Right ventricle myocardium inferior (tissue), 1 donor: ENCODE results near the gene TEX14. TPM values are rescaled to one million over a fixed set of nuclear protein-coding genes. Genes with fewer than 3 reads are reported as not detected.

Experiments used
- ATAC-seq: fragments of 200-7000 bp; cut with Tn5 transposase; one replicate; pipeline ENCODE4 v1.9.1; 2020; ENCODE audit warnings: mild to moderate bottlenecking, moderate library complexity
- DNase-seq: peaks from one replicate; pipeline ENCODE4 v3.0.0; 2021; ENCODE audit errors: missing footprints
- intact Hi-C: fragments of 100-400 bp; cut with DNase I; formaldehyde crosslinking; loops from one replicate; pipeline ENCODE4 v1.11.0; 2022
- total RNA-seq: library from RNA; stranded (reverse); fragmentation: NEBNext Ultra II Directional; extraction: Animal tissue kit (Norgen Biotek cat#: 25700); gene quantifications from one replicate; pipeline ENCODE4 v1.2.1, GENCODE V29; 2021
- donor health status: DM: no; HTN: yes; CAD: no; lungs with severe emphysema.

TEX14 gene
- total RNA-seq, 1 donor from 2014 or later = 0.30 TPM

DNA sequence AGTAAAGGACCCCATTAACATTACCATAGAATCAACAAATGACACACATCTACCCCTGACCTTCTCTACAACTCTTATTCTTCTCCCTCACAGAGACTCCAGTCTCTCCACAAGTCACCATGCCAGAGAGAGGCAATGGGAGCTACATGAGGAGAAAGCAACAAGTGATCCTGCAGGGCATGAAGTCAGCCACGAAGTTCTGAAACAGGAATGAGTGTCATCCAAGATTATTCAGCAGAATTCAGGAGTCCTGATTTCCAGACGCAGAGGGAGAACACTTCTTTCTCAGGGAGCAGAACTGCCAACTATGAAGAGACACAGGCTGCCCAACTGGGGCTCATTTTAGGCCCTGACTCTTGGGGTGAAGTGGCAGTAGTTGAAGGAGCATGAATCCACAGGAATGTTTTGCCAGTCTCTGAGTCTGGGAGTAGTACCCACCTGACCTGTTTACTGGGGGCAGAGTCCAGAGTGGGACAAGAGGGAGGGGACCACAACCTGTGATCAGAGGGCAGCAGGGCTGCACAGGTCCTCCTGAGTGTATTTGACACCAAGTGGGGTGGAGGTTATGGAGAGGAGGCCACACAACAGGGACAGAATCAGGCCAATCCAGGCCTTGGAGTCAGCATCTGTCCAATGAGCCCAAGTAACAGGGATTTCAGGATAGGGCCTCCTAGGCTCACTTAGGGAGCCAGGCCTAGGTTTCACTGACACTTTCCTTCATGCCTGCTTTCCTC lies 175.0 kb downstream of the TEX14 start:
- ATAC-seq = no peak
- intact Hi-C loops = loop anchor here (5.0 to 10.0 kb wide), 3 partner anchors 60 to 640 kb away; partner anchors contain the start of genes PRR11, SKA2 and TRIM37
- no peak for DNase-seq

DNA sequence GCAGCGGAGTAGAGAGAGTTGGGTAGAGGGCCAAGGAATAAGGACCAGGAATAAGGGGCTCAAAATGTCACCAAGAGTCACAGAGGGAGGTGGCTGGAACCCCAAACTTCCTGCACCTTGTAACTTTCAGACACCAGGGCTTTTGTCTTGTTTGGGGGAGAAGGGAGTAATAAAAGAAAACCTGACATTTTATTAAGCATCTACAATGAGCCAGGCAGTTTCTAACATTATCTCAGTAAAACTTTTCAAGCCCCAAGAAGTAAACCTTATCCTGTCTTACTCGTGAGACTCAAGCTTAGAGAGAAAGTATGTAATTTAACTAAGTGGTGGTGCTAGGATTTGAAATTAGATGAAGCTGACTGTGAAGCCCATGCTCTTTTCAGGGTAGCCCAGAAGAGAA lies 176.6 kb downstream of the TEX14 start:
- intact Hi-C loops = loop anchor here (5.0 to 10.0 kb wide), 3 partner anchors 62 to 642 kb away; partner anchors contain the start of genes PRR11, SKA2 and TRIM37
- ATAC-seq = no peak
- no peak for DNase-seq

DNA sequence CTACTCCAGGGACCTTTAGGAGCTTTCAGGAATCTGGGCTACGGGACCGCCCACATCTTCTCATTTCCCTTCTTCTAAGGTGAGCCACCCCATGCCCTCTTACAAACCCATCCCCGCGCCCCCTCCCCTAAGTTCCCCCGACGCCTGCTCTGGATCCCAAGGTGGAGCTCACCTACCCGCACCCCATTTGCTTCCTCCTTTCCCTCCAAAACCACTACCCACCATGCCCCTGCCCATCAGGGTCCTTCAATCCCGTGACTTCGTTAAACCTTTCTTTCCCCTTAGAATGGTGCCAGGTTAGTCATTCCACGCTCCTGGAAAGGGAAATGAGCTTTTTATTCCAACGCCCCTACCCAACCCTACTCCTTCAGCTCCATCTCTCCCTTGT lies 177.1 kb downstream of the TEX14 start:
- intact Hi-C loops = loop anchor here (5.0 to 10.0 kb wide), 3 partner anchors 63 to 643 kb away; partner anchors contain the start of genes PRR11, SKA2 and TRIM37
- ATAC-seq (no peak), DNase-seq (no peak)

DNA sequence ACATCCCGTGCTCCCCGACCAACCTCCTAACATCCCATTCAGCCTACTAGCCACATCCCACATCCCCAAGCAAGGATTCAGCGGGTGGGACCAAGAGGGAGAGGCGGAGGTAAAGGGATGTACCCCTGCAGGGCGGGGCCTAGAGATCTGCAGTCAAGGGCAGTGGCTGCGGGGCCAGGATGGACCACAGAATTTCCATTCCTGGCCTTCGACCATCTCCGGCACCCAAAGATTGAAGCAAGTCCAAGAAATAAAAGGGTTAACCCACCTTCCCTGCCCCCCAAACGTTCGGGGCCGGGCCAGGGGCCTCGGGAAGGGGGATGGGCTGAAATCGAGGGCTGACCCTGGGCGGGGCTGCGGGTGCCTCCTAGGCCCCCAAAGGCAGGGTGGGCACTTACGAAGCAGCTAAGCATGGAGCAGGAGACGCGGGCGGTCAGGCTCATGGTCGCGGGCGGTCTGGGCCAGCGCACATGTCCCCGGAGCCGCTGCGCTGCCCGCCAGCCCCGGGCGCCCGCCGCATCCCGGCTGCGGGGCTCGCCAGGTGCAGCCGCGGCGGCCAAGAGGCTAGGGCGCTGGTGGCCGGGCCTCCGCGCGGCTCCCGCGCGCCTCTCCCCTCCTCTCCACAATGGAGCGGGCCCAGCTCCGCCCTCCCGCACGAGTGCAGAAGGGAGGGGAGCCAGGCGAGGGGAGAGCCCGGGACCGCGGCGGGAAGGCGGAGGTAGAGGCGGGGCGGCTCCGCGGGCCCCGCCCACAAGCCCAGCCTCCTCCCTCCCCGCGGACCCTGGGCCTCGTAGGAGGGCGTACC lies 177.7 kb downstream of the TEX14 start, which contains the start of gene MTMR4:
Gene MTMR4, minus strand, starts transcription at position 674 of the 805 bp plus-strand sequence. Its CDS starts 231 bp downstream, at position 443.
- DNase-seq (peak; percentile 91), ATAC-seq (peak; percentile 56)
- intact Hi-C loops = loop anchor here (10.0 kb wide), 1 partner anchor 591 kb away; the partner anchor contains the start of gene TRIM37

DNA sequence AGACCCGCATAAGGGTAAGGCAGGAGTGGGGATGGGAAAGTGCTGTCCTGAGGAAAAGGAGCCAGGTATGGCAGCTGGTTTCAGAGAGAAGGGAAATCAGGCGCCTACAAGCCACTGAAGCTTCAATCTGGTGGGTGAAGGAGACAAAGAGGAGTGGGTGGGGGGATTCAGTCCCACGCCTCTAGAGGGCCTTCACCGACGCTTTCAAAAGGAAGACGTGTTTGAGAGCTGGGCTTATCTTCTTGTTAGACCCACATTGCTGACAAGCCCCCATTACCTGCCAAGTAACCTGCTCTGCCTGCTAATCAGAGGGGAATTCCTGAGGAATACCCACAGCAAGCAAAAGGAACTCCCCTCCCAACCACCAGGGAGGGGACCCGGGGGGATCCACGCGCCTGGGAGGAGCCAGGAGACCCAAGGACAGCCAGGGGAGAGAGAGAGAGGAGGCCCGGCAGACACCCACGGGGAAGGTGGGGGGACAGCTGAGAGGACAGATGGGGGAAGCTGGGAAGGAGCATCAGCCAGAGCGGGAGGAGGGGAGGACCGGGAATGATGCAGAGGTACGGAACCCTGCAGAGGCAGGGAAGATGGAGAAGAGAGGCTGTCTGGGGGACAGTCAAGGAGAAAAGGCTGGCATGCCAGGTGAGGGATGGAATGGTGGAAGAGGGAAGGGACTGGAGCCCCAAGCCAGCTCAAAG lies 178.4 kb downstream of the TEX14 start:
- intact Hi-C loops = loop anchor here (10.0 kb wide), 1 partner anchor 591 kb away; the partner anchor contains the start of gene TRIM37
- ATAC-seq (no peak), DNase-seq (no peak)

DNA sequence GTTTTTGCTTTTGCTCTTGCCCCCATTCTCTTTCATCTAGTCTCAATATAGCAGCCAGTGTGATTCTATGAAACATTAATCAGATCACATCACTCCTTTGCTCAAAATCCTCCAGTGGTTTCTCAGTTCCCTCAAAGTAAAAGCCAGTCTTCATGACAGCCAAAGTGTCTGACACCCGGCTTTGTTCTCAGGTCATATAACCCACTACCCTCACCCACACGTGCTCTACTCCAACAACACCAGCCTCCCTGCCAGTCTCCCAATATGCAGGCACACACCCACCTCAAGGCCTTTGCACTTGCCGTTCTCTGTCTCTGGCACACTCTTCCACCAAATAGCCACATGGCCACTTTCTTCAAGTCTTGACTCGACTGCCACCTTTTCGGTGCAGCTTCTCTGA lies 181.8 kb downstream of the TEX14 start:
- intact Hi-C loops = loop anchor here (10.0 kb wide), 1 partner anchor 595 kb away; the partner anchor contains the start of gene TRIM37
- no peak for ATAC-seq
- DNase-seq = no peak

DNA sequence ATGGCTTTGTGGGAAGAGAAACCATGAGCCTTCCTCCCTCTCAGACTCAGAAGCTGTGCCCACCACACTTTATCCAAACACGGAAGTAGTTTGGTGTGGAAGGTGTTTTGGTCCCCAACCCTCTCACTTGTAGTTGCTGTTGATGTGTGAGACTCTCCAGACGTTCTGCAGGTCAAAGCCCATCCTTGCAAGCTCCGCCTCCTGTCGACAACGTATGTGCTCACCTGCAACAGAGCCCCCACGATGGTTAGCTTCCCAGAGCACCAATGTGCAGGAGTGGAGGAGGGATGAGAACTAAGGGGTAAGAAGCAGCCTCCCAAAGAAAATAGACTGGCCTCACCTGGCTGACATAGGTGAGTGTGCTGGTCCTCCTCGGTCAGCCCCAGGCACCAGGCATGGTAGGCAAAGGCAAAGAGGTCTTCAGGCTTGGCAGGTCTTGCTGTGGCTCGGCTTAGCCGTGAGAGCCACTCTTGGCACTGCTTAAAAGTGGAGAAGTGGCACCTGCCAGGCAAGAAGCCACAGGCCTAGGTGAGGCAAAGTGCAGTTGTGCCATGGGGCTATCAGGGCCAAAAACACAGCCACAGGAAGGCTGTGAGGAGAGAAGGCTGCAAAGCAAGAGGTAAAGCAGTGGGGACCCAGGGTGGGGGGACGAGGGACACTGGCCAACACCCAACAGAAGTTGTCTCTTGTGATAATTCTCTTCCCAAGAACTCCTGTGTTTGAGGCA lies 183.3 kb downstream of the TEX14 start:
- no peak for DNase-seq
- no peak for ATAC-seq
- intact Hi-C loops = no loop called here

DNA sequence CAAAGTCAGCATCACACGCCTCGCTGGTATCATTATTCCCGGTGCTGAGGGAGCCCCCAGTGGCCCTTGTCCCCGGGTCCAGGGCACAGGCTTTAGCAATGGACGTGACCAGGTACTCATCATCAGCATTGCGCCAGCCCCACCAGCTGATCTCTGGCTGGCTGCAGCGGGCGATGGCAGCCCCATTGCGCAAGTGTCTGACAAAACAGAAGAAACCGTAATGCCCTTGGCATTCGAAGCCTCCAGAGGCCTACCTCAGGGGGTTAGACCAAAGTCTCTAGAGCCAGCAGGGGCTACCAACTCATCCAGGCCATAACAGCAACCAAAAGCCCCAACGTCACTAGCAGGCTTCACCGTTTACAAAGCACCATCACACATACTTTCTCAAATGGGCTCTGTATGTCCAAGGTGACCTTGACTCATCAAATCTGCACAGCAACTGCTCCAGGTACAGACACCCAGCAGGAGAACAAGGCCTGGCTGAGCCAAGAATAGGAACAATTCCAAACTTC lies 184.7 kb downstream of the TEX14 start:
- DNase-seq = no peak
- no peak for ATAC-seq
- intact Hi-C loops = no loop called here

Other genes starting within 250 kb of the TEX14 start
- gene HSF5, start 203.6 kb downstream of the TEX14 start, total RNA-seq = not detected
- 14.3 TPM for gene MTMR4, start 177.4 kb downstream of the TEX14 start, total RNA-seq
- 40.1 TPM for gene RAD51C, start 557 bp upstream of the TEX14 start, total RNA-seq
- gene PPM1E, start 63.8 kb upstream of the TEX14 start, total RNA-seq = 2.3 TPM